Measurements from ENCODE around the gene PACSIN1.

The PACSIN1 gene

DNA sequence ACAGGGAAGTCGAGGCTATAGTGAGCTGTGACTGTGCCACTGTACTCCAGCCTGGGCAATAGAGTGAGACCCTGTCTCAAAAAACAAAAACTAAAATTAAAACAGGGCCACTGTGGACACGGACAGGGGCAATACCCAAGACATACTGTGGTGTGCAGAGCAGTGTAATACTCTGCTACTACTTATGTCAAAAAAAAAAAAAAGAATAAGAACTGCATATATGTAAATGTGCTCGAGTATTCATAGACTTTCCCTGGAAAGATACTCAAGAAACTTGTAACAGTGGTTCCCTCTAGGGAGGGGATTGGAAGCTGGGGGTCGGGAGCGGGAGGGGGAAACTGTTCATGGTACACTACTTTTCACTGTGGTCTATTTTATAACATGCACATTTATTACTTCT lies 74.3 kb downstream of the PACSIN1 start:
- H3K4me3 ChIP-seq (ENCODE audit: low read depth, low read length): no peak overlapping the region
- TF ChIP-seq, protein P1, sequence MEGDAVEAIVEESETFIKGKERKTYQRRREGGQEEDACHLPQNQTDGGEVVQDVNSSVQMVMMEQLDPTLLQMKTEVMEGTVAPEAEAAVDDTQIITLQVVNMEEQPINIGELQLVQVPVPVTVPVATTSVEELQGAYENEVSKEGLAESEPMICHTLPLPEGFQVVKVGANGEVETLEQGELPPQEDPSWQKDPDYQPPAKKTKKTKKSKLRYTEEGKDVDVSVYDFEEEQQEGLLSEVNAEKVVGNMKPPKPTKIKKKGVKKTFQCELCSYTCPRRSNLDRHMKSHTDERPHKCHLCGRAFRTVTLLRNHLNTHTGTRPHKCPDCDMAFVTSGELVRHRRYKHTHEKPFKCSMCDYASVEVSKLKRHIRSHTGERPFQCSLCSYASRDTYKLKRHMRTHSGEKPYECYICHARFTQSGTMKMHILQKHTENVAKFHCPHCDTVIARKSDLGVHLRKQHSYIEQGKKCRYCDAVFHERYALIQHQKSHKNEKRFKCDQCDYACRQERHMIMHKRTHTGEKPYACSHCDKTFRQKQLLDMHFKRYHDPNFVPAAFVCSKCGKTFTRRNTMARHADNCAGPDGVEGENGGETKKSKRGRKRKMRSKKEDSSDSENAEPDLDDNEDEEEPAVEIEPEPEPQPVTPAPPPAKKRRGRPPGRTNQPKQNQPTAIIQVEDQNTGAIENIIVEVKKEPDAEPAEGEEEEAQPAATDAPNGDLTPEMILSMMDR (IDR thresholded peaks at IDR 0.05; ENCODE audit: low read depth, low read length): no peak

- TF ChIP-seq, protein P1 (IDR thresholded peaks at IDR 0.05; ENCODE audit: low read depth, low read length): no peak
- H3K4me3 ChIP-seq (ENCODE audit: low read depth, low read length): no peak overlapping the region
Measured at GRCh38 chr6:34540841-34541240, 75.0 kb downstream of the PACSIN1 start.

DNA sequence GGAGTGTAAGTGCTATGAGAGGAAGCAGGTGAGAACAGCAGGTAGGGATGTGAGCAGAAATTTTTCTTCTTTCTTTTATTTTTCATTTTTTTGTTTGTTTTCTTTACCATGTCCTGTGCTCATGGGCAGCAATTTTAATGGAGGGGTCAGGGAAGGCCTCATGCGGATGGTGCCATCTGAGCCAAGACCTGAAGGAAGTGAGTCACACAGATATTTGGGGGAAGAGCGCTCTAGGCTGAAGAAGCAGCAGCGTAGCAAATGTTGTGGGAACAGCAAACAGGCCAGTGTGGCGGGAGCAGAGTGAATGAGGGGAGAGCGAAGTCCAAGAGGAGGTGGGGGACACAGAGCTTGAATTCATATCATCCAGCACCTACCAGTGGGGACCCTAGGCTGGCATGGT lies 77.5 kb downstream of the PACSIN1 start:
- no peak overlapping the region for H3K4me3 ChIP-seq (ENCODE audit: low read depth, low read length)
- TF ChIP-seq, protein P1 (IDR thresholded peaks at IDR 0.05; ENCODE audit: low read depth, low read length): no peak

- TF ChIP-seq, protein P1 (IDR thresholded peaks at IDR 0.05; ENCODE audit: low read depth, low read length): no peak
Measured at GRCh38 chr6:34544052-34544604, 78.3 kb downstream of the PACSIN1 start.

GRCh38 chr6:34544776-34545471 lies 79.0 kb downstream of the PACSIN1 start:
- no peak overlapping the region for H3K4me3 ChIP-seq (ENCODE audit: low read depth, low read length)
- TF ChIP-seq, protein P1 (IDR thresholded peaks at IDR 0.05; ENCODE audit: low read depth, low read length): no peak

More at GRCh38 chr6:34544052-34544604, 78.3 kb downstream of the PACSIN1 start:
- no peak overlapping the region for H3K4me3 ChIP-seq (ENCODE audit: low read depth, low read length)

- TF ChIP-seq, protein P1 (IDR thresholded peaks at IDR 0.05; ENCODE audit: low read depth, low read length): no peak
- no peak overlapping the region for H3K4me3 ChIP-seq (ENCODE audit: low read depth, low read length)
Measured at GRCh38 chr6:34546551-34547321, 80.9 kb downstream of the PACSIN1 start.
